CD4-positive, alpha-beta T cell treated with Interleukin-4 for 4 hours (primary cell): ENCODE measurements around the gene CARD19.

Experiments
- DNase-seq: peaks from one replicate; pipeline ENCODE4 v3.0.0-alpha.2; 2020

Gene CARD19

DNA sequence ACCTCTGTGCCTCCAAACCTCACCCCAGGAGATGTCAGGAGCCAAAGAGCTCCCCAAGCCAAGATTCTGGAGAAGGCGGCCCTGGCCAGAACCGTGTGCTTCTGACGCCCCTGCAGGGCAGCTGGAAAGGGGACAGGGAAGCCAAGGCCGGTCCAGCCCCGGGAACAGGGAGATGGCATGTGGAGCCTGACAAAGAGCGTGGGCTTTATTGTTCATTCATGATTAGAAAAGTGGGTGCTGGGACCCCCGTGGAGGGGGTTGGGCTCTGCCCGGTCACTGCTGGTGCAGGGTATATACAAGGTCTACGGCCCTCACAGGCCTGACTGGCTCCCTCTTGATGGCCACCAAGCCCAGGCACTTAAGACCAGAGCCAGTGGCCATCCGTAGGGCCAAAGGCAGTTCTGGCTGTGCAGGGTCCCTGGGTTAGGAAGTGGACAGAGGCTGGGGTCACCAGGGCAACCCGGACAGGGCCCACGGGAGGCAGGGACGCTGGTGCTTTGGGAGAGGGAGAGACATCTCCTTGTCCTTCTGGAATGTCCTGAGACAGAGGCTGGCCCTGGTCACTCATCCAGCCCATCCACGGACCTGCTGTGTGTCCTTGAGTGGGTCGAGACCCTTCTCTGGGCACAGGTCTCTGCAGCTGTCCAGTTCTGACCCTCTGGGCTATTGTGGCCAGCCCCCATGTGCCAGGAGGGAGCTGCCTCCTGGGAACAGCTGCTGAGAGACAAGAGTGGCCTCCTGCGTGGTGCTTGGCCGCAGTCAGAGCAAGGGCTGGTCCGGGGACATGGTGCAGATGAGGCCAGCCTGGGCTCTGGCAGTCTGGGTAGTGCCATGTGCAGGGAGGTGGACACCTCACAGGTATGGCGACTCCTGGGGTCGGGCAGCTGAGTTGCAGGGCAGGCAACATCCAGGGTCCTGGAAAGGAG lies 25.6 kb downstream of the CARD19 start:
- DNase-seq, result no peak

DNA sequence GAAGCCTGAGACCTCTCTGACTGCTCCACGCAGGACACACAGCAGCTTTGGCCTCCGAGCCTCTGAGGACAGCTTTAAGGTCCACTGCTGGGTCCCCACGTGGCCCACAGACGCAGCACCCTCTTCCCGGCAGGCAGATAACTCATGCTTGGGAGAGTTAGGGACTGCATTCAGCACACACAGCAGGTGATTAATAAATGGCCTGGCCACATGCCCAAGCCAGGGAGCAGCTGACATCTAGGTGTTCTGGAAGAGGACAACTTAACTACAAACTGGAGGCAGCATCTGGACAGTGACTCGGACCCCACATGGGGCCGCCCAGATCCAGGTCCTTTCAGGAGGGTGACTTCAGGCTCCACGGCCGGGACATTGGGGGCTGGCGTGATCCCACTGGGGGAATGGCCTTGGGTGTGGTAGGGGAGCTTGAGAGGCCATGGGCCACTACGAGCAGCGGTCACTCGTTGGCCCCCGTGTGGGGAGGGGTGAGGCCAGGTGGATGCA lies 26.8 kb downstream of the CARD19 start:
- no peak for DNase-seq

DNA sequence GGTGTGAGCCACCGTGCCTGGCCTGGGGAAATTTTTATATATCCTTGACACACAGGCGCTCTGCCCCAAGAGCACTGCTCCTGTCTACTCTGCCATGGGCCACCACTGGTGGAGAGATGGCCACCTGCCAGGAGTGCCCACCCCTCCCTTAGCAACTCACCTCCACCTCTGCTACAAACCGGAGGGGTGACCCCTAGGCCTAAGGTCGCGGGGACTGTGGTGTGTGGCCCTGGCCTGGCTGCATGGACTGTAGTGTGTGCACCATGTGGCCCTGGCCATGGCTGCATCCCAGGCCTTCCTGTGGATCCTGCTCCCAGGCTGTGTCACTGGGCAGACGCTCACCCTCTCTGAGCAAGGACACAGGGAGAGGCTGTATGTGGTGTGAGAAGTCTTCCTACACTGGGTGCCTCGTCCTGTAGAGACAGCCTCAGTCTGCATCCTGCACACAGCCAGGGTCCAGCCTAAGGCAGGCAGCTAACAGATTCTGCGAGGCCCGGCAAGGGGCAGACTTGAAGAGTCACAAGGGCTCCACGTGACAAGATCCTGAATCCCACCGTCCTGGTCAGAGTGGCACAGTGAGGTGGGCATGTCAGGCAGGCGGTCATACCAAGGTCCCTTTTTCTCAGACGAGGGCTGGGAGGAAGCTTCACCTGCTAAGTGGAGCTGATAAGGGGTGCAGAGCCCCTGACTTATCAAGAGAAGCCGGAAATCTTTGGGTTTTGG lies 27.7 kb downstream of the CARD19 start:
- DNase-seq, result no peak

DNA sequence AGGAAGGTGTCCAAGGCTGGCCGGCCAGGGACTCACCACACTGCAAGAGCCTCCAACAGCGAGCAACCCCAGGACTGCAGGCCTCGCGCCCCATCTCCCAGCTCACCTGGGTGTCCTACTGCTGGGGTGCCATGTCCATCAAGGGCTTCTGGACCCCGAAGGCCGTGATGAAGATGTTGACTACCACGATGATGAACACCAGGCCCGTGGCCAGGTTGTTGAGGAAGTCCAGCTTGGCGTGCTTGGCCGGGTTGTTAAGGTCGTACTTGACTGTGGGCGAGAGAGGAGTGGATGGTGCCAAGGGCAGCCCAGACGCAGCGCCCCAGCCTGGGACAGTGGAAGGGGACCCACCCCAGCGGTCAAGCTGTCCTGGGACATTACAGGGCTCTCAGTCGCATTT lies 28.8 kb downstream of the CARD19 start:
- no peak for DNase-seq

DNA sequence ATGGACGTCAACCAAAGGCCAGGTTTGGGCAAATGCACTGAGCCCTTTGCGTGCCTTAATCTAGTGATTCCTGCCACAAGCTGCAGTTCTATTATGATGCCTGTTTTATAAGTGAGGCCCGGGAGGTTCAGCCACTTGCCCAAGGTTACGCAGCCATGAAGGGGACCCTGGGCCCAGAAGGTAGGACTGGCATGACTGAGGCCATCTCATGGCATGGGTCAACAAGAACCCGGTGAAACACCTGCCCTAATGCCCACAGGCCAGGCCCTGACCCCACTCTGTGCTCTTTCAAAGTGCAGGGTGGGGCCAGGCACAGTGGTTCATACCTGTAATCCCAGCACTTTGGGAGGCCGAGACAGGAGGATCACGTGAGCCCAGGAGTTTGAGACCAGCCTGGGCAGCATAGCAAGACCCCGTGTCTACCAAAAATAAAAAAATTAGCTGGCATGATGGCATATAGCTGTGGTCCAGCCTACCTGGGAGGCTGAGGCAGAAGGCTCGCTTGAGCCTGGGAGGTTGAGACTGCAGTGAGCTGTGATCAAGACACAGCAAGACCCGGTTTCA lies 29.4 kb downstream of the CARD19 start:
- no peak for DNase-seq

DNA sequence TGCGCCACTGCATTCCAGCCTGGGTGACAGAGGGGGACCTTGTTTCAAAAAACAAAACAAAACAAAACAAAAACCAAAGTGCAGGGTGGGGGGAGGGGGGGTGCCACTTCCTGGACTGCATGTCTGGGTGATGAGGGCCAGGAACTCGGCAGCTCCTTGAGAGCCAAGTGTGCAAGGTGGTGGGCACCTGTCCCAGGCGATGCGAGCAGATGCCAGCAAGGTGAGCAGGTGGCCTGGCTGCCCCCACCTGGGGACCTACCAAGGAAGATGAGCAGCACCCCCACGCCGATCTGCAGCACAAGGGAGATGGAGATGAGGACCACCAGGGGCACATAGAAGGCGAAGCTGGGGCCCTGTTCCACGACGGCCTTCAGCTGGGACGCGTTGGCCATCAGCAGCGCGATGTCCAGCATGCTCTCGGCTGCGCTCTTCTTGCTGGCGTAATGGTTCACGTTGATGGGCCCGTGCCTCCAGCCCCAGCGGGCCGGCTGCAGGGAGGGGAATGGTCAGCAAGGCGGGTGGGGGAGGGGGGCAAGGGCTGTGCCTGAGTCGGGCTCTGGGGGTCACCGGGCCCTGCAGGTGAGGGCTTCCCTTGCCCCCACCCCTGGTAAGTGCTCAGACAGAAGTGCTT lies 30.2 kb downstream of the CARD19 start:
- DNase-seq, result no peak

DNA sequence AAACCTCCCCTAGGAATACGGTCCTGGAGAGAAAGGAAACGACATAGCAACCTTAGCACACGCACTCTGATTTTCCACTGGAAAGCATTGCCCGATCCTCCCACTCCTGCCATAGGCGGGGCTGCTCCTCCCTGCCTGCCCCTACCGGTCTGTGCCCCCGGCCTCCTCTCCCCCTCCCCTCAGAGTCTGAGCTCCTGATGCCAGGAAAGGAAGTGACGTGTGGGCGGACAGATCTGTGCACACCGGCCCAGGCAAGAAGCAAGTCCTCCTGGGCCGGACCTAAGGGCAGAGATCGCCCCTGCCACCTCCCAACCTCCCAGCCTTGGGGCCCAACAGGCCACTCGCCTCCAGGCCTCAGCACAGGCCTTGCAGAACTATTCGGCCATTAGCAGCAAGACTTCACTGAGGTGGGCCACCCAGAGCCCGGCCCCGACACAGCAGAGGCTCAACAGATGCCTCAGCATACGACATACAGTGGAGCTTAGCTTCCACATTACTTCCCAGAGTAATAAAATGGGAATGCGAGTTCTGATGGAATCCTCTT lies 30.9 kb downstream of the CARD19 start:
- no peak for DNase-seq

DNA sequence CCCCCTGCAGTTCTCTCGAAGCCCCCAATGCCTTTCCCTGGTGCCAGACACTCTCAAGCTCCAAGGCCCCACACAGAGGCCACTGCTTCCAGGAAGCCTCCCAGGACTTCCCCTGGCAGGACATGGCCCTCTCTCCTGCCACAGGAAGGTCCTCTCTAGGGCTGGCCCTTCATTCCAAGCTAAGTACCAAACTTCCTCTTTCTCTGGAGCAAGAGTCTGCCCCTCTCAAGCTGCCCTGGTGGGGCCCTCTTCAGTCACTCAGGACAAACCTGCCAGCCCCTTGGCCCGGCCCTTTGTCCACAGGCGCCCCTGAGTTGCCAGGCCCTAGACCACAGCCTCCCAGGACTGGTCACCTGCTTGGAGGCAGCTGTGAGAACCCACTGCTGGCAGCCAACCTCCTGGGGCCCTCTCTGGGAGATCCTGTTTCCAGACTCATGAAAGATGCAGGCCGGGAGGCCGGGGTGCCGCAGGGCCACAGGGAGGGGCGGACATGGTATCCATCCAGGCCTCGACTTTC lies 31.4 kb downstream of the CARD19 start:
- DNase-seq, result no peak

DNA sequence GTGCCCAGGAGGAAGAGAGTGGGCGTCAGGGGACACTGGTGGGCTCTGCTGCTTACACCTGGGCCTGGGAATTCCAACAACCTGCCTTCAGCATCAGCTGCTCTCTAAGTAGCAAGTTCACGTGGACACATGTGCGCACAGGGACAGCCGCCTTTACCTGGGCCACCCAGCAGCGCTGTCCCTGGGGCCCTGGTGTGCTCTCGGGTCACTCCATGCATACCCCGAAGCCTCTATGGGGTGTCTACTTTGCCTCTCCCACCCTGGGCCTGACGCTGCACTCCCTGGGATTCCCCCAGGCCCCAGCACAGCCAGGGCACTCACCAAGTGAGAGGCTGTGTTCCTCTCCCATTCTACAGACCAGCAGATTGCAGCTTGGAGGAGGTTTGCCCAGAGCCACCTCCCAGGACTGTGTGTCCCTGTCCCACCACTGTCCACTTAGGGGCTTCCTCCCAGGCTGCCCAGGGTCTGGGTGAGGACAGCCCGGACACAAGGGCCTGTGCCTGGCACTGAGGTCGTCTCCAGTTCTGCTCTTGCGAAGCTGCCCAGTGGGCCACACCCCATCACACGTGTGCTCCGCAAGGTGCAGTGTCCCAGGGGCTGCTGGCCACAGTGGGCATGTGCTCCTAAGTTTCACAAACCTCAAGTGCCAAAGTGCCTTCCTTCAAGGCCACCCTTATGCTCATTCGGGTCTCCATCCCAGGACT lies 32.1 kb downstream of the CARD19 start:
- no peak for DNase-seq

DNA sequence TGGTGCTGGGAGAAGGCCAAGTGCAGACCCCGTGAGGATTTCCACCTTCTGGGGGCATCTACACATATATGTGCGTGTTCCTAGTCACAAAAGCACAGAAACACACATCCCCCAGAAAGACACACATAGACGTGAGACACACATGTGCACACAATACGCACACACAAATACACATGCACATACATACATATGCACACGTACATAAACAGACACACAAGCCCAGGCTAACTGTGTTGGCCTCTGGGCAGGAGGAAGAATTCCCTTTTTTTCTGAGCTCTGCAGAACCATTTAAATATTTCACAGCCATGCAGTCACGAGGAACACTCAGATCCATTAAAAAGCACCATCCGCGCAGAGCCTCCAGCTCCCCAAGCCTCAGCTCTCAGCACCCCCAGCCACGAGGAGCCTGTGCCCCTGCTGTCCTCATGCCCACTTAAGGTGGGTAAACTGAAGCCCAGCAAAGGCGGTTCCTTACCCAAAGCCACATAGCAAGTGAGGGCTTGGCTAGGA lies 32.8 kb downstream of the CARD19 start:
- no peak for DNase-seq

DNA sequence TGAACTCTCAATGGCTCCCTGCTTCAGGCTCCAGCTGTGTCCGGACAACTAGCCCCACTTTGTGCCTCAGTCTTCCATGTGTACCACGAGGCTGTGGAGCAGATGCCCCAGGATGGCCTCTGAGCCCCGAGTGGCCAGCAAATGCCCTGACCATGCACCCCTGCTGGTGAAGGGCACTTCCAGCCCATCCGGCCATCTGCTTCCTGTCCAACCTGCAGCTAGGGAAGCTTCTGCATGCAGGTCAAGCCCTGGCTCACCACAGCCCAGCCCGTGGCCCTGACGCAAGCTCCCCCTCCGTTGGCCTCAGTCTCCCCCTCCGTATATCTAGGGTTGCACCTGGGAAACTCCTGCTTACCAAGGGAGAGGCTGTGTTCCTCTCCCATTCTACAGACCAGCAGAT lies 33.3 kb downstream of the CARD19 start:
- DNase-seq, result no peak

DNA sequence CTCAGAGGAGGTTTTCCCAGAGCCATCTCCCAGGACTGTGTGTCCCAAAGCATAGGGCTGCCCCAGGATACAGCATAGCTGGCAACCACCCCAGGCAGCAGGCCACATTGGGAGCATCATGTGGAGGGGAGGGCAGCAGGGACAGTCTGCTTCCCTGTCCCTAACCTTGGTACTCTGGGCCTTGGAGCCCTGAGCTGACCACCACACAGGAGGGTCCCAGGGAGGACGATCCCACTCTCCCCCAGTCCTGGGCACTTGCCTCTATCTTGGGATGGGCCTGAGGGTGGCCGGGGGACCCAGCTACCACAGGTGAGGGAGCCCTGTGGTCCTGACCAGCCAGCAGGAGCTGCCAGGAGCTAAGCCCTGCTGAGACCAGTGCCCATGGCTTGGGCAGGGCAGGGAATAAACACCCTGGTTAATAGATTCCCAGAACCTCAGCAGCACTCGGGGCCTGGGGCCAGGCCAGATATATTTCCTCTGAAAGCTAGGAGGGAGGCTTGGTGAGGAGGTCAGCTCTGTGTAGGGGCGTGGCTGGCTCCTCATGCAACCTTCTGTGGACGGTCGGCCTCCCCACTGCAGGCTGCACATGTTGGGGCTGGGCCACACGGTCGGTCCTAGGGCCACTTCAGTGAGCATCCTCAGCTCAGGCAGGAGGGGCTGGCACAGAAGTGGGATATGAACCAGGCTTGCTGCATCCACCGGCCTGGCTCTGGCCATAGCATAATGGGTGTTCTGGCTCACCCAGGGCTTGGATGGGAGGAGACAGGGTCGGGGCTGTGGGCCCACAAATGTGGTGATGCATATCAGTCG lies 33.9 kb downstream of the CARD19 start:
- DNase-seq, result no peak

DNA sequence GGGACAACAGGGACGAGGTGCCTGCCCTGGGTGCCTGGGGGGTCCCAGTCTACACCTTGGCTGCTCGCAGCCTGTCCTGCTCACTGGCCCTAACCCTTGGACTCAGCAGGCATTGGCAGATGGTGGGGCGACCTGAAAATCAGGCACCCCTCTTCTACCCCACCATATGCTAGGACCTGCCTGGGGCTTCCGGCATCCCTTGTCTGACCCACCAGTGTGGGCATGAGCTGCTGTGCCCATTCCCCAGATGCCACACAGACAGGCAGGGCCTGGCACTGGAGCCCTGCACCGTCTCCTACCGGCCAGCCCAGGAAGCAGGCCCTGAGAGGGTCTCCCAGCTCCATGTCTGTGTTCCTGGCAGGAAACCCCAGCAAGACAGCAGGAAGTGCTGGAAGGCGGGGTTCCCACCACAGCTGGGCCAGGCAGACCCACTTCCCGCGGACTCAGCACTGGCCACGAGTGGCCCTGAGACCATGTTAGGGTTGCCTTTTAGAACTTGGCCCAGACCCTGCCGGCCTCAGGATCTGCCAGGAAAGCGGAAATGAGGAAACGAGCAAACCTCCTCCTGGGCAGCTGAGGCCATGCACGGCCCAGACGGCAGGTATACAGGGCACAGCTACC lies 35.0 kb downstream of the CARD19 start:
- no peak for DNase-seq

DNA sequence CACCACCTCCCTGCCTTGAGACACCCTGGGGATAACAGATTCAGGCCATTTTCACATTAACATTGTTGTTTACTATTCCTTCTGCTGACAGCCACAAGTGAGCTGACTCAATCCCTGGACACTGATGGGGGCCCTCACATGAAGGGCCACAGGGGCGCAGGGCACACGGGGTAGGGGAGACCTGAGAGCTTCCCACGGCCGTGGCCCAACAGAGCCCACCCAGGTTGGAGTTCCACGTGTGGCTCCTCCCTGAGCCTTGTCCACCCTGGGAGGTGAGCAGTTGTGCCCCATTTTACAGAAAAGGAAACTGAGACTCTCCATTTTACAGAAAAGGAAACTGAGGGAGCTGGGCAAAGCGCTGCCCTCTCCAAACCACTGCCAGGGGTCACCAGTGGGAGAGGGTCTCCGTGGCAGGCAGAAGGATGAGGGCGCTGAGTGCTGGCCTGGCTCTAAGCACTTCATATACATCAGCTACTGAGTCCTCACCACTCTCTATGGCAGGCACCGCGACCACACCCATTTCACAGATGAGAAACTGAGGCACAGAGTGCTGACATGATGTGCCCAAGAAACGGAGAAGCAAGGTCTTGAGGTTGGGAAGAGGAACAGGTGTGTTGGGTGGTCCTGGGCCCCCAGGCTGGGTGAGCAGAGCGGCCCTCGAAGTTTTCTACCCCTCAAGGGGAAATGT lies 35.7 kb downstream of the CARD19 start:
- DNase-seq, result no peak

DNA sequence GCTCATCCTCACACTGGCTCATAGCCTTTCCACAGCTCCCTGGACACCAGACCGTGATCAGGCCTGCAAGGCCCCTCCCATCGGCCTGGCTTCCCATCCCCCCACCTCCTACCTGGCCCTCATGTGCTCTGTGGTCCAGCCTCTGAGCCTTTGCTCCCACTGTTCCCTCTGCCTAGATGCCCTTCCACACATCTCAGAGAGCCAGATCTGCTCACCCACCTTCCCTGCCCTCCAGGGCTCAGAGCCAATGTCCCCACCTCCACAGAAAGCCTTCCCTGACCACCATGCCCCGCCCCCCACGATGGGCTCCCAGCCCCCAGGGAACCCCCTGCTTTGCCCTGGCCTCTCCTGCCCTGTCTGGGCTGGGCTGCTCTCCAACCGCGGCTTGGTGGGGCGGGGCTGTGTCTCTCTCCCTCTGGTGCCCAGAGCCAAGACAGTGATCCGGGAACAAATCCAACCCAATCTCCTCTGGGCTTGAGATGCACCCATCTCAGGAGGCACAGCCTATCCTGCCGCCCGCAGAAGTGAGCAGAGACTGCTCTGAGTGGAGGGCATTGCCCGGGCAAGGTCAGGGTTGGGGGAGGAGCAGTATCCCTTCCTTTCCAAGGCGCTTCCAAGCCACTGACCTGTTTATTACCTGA lies 36.4 kb downstream of the CARD19 start:
- no peak for DNase-seq

DNA sequence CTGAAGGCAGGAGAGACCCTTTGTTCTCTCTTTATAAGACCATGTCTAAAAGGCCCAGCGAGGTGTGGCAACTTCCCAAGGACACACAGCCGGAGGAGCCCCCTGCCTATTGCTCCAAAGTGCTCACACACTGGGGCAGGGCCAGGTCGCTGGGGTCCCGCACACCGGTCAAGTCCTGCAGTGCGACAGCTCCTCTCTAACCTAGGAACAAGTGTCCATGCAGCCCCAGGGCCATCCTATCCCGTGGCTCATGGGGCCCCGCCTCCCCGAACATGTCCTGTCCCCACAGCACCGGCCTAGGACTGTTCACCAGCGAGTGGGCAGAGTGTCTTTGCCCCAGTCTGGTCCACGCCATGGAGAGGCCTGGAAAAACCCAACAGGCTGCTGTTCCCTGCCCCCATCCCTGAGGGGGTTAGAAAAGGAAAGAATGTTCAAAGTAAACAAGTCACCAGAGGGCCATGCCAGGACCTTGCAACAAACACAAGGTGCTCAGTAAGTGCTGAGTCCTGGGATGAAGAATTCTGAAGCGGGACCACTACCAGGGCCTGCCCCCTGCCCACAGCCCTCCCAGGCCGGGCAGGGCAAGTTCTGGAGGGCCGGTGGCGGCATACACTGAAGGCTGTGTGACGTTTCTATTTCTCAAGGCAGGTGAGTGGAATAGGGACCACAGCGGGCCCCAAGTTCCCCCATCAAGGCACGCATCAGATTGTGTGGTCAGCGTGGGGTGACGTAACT lies 37.1 kb downstream of the CARD19 start:
- peak; percentile 53 for DNase-seq

DNA sequence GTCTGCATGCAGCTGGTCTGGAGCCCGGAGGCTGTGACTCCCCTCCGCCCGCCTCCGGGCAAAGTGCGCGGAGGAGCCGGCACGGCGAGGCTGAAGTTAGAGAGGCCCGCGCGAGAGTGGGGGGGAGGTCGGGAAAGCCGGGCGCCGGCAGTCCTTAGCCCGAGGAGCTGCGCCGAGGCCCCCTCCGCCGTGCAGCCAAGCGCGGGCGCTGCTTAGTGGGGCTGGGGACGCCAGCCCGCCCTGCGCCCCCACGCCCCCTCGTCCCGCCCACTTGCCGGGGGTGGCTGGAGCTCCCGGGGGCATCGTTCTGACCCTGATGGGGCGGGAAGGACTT lies 37.6 kb downstream of the CARD19 start:
- DNase-seq, result no peak

DNA sequence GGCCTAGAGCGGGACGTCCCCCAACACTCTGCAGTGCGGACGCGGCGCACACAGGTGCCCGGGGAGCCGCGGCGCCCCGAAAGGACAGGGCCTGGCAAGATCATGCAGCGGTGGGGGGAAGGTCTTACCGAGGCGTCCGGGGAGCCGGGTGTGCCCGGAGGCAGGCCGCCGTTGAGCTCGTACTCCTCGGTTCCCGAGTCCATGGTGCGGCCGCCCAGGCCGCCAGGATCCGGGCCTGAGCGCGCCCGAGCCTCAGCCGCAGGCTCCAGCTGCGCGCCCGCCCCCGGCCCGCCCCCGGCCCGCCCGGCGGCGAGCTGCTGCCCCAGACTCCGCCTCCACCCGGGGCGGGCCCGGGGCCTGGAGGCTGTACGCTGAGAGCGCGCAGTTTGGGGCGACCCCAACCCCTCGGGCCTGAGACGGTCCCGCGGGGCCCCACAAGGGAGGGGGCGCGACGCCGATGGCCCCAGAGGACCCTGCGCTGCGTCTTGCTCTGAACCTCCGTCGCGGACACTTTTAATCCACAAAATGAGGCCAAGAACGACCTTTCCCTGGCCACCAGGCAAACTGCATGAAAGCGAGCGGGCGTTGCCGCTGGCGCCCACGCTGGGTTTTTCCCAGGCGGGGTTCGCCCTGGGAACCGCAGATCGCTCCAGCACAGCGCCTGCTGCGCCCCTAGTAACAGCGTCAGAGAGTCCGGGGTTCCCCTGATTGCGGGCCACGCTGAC lies 38.2 kb downstream of the CARD19 start, which contains the start of gene NINJ1:
Gene NINJ1, minus strand, starts transcription at position 237 of the 725 bp plus-strand sequence. Its CDS starts 34 bp downstream, at position 203.
- DNase-seq, result peak; percentile 88
